Endodermal cell (in vitro differentiated cells): ENCODE measurements around the gene IQSEC2. TPM values are rescaled to one million over a fixed set of nuclear protein-coding genes. Genes with fewer than 3 reads are reported as not detected.

Source experiments
- DNase-seq: peaks from one replicate; pipeline ENCODE4 v3.0.0-alpha.2; 2017
- H3K27ac ChIP-seq: 2 replicates; pipeline ENCODE4 v1.5.1; 2013; ENCODE audit warnings: mild to moderate bottlenecking, low read depth, low read length, moderate library complexity
- H3K27me3 ChIP-seq: 2 replicates; pipeline ENCODE4 v1.6.1; 2013; ENCODE audit warnings: mild to moderate bottlenecking, low read length, moderate library complexity; ENCODE audit not compliant: insufficient read depth, control insufficient read depth, poor library complexity, severe bottlenecking
- H3K36me3 ChIP-seq: 2 replicates; pipeline ENCODE4 v1.7.0; 2013; ENCODE audit warnings: mild to moderate bottlenecking, low read length, moderate library complexity; ENCODE audit not compliant: control insufficient read depth, insufficient read depth
- H3K4me1 ChIP-seq: one replicate; pipeline ENCODE4 v1.7.0; 2013; ENCODE audit warnings: low read length; ENCODE audit not compliant: control insufficient read depth, insufficient read depth
- H3K4me3 ChIP-seq: 2 replicates; pipeline ENCODE4 v1.5.1; 2013; ENCODE audit warnings: mild to moderate bottlenecking, low read length, moderate library complexity
- H3K9ac ChIP-seq: 2 replicates; pipeline ENCODE4 v1.6.1; 2013; ENCODE audit warnings: mild to moderate bottlenecking, low read length, moderate library complexity; ENCODE audit not compliant: poor library complexity, severe bottlenecking; ENCODE audit errors: extremely low read depth
- H3K9me3 ChIP-seq: 2 replicates; pipeline ENCODE4 v1.6.1; 2013; ENCODE audit warnings: mild to moderate bottlenecking, low read length, moderate library complexity; ENCODE audit not compliant: control insufficient read depth
- H3K27ac Mint-ChIP-seq: 2 replicates; pipeline ENCODE4 v1.8.0; 2020; ENCODE audit warnings: mixed read lengths
- H3K27me3 Mint-ChIP-seq: 2 replicates; pipeline ENCODE4 v1.8.0; 2021; ENCODE audit warnings: mild to moderate bottlenecking, mixed read lengths; ENCODE audit not compliant: insufficient read depth
- H3K36me3 Mint-ChIP-seq: 2 replicates; pipeline ENCODE4 v1.8.0; 2020; ENCODE audit warnings: low read depth, mixed read lengths
- H3K4me1 Mint-ChIP-seq: 2 replicates; pipeline ENCODE4 v1.8.0; 2020; ENCODE audit warnings: mixed read lengths
- H3K4me3 Mint-ChIP-seq: 2 replicates; pipeline ENCODE4 v1.8.0; 2020; ENCODE audit warnings: mild to moderate bottlenecking, moderate library complexity, mixed read lengths
- H3K9me3 Mint-ChIP-seq: 2 replicates; pipeline ENCODE4 v1.8.0; 2020; ENCODE audit warnings: mild to moderate bottlenecking, mixed read lengths
- CTCF ChIP-seq: fragments of 200-600 bp; sonication (generic); conservative IDR thresholded peaks from 2 replicates; pipeline ENCODE4 v1.5.0; 2021; ENCODE audit warnings: antibody characterized with exemption, mild to moderate bottlenecking
- WGBS, 2 experiments: methylation state at CpG; one replicate each; pipeline versions ENCODE4 v1.1.5 to v1.1.7; 2013; ENCODE audit warnings: missing lambda C conversion rate in 2 of 2, mixed read lengths in 1 of 2; ENCODE audit not compliant: insufficient coverage in 1 of 2, insufficient read length in 1 of 2; 5-methylcytosine and 5-hydroxymethylcytosine counted together
- total RNA-seq, 2 donors: library from RNA; stranded (reverse); fragmentation: NEBNext Ultra II Directional in 1 of 2; extraction: Animal tissue kit (Norgen Biotek cat#: 25700) in 1 of 2; gene quantifications; 2 replicates in 1 of 2; 3 replicates in 1 of 2; pipeline ENCODE4 v1.2.1, GENCODE V29; 2021

IQSEC2 gene
- total RNA-seq, 2 donors from 2014 or later: 14.7 to 18.2 TPM

GRCh38 chrX:53283099-53283498 lies 1.7 kb upstream of the IQSEC2 start:
- H3K4me3 Mint-ChIP-seq: no peak overlapping the region
- no peak for DNase-seq

DNA sequence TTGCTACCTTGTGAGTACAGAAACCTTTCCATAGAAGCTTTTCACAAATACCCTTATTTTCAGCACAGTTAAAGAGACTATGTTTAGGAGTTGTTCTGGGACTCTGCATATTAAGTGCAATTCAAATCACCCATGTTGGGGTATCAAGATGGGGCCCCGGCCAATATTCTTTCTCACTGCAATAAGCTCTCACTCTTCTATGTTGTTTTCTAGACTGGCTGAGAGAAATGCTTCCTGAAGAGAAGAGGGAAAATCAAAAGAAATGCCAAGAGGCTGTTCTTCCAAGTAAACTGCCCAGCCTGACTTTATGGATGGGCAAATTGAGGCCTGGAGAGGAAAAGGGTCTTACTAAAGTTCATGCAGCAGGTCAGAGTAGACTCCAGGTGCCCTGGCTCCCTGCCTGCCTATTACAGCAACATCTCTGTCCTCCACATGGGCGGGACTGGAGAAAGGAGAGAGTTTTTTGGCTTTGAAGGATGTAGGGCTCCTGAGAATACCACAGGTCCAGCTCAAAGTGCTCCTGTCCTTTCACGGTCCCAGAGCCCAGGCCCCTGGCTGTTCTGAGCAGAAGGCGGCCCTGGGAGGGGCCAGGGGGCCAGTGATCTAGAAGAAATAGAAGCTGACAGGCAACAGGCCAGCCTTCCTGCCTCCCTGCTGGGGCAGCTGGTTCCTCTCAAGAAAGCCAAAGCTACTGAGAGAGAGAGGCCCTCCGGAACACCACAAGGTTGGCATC lies 745 bp upstream of the IQSEC2 start:
- no peaks in the 10 kb centered on the region for H3K27me3 ChIP-seq
- H3K9me3 ChIP-seq: no peaks in the 10 kb centered on the region
- no peak overlapping the region for H3K27ac ChIP-seq
- Mint-ChIP-seq H3K4me1 (peaks cover 7% of the 10 kb centered on the region), H3K9me3 (peaks cover 52% of the 10 kb centered on the region), H3K36me3 (no peaks in the 10 kb centered on the region), H3K27me3 (no peaks in the 10 kb centered on the region), H3K4me3 (no peak overlapping the region), H3K27ac (no peak overlapping the region)
- no peaks in the 10 kb centered on the region for H3K4me1 ChIP-seq
- 89% methylated on average over 4 of the region's 5 CpGs; no CpG with 5 or more reads in 1 of the 2 experiments for WGBS, 2 experiments
- TF ChIP-seq CTCF: no peak
- no peak overlapping the region for H3K9ac ChIP-seq
- no peak overlapping the region for H3K4me3 ChIP-seq
- DNase-seq: peak; percentile 46
- no peaks in the 10 kb centered on the region for H3K36me3 ChIP-seq

More at GRCh38 chrX:53283099-53283498, 1.7 kb upstream of the IQSEC2 start:
- WGBS, 2 experiments: 94% methylated on average over 3 of the region's 3 CpGs; no CpG with 5 or more reads in 1 of the 2 experiments
- Mint-ChIP-seq H3K9me3 (peaks cover 60% of the 10 kb centered on the region), H3K27me3 (no peaks in the 10 kb centered on the region), H3K36me3 (no peaks in the 10 kb centered on the region), H3K27ac (no peak overlapping the region), H3K4me1 (peaks cover 7% of the 10 kb centered on the region)
- Histone ChIP-seq H3K27me3 (no peaks in the 10 kb centered on the region), H3K36me3 (no peaks in the 10 kb centered on the region), H3K9ac (no peak overlapping the region), H3K4me1 (no peaks in the 10 kb centered on the region), H3K27ac (no peak overlapping the region), H3K9me3 (no peaks in the 10 kb centered on the region), H3K4me3 (no peak overlapping the region)
- no peak for TF ChIP-seq CTCF

DNA sequence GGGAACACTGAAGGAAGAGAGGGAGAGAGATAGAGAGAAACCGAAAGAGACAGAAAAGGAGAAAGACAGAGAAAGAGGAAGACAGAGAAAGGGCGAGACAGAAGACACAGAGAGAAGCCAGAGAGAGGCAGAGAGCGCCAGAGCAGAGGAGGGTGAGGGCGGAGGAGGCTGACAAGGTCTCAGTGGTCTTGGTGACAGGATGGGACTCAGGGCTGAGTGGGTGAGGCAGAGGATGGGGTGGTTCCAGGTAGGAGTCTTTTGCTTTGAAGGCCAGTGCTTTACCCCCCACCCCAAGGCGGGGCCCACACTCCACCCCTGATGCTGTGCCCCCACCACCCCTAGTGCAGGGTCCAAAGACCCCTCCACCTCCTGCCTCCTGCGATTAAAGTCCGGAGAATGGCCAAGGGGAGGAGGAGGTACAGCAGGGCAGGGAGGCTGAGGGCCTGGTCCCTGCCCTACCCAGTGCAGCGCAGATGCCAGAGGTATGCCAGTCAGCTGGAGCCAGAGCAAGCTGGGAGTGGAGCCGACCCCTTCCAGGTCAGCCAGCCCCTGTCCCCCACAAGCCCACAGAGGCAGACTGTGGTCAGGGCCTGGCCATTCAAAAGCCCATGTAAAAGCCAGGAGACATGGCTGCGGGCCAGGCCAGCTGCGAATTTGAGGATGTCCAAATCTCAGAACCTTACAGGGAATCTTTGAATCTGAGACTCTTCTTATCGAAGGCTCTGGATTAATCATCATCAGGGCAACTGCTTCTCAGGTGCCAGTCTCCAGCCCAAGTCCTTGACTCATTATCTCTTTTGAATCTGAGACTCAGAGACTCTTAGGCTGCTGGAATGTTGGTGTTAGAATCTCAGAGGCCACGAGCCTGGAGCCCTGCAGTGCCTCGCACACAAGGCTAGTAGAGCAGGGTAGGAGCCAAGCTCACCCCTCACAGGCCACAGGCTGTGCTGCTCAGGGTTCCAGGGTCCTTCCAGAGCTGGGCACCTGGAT lies 758 bp downstream of the IQSEC2 start:
- WGBS, 2 experiments: 89 to 100% methylated on average over 1 to 12 of the region's 14 CpGs
- Histone ChIP-seq H3K36me3 (no peaks in the 10 kb centered on the region), H3K4me3 (peak overlapping the region; percentile 71), H3K9me3 (no peaks in the 10 kb centered on the region), H3K27ac (peak overlapping the region; percentile 38), H3K4me1 (no peaks in the 10 kb centered on the region), H3K27me3 (no peaks in the 10 kb centered on the region), H3K9ac (peak overlapping the region; percentile 47)
- Mint-ChIP-seq H3K36me3 (no peaks in the 10 kb centered on the region), H3K9me3 (peaks cover 55% of the 10 kb centered on the region), H3K27ac (peak overlapping the region; percentile 6), H3K27me3 (no peaks in the 10 kb centered on the region), H3K4me3 (peak overlapping the region; percentile 20), H3K4me1 (peaks cover 7% of the 10 kb centered on the region)
- no peak for TF ChIP-seq CTCF
- DNase-seq: peak; percentile 65
